SK-N-SH (cell line): ENCODE measurements around the gene SEH1L.

Source experiments
- EZH2phosphoT487 ChIP-seq: fragments of 200-600 bp; sonication (generic); IDR thresholded peaks from 2 replicates; pipeline ENCODE4 v1.6.1; 2017; ENCODE audit warnings: low read depth, mixed run types, mild to moderate bottlenecking, antibody characterized with exemption, moderate library complexity, borderline replicate concordance
- FOXM1 ChIP-seq: IDR thresholded peaks from 2 replicates; pipeline ENCODE4 v1.4.0; 2012; ENCODE audit warnings: low read depth, mild to moderate bottlenecking
- GATA2 ChIP-seq: sonication (generic); formaldehyde crosslinking; IDR thresholded peaks from 2 replicates; pipeline ENCODE4 v1.5.0; 2020; ENCODE audit warnings: mild to moderate bottlenecking, missing genetic modification reagents
- JUND ChIP-seq: IDR thresholded peaks from 2 replicates; pipeline ENCODE4 v1.4.0; 2012
- MXI1 ChIP-seq: IDR thresholded peaks from 2 replicates; pipeline ENCODE4 v1.6.1; 2012; ENCODE audit warnings: mild to moderate bottlenecking, low read depth, low read length, improper control_type of control experiment
- POLR2AphosphoS5 ChIP-seq: IDR thresholded peaks from 2 replicates; pipeline ENCODE4 v1.6.1; 2012; ENCODE audit warnings: low read depth, low read length
- RAD21 ChIP-seq: IDR thresholded peaks from 2 replicates; pipeline ENCODE4 v1.6.1; 2012; ENCODE audit warnings: mild to moderate bottlenecking, low read length
- RFX5 ChIP-seq: IDR thresholded peaks from 2 replicates; pipeline ENCODE4 v1.6.1; 2012; ENCODE audit warnings: mild to moderate bottlenecking, improper control_type of control experiment, low read length
- SMC3 ChIP-seq: IDR thresholded peaks from 2 replicates; pipeline ENCODE4 v1.6.1; 2012; ENCODE audit warnings: low read depth, low read length, improper control_type of control experiment
- TAF1 ChIP-seq: IDR thresholded peaks from 2 replicates; pipeline ENCODE4 v1.6.1; 2012; ENCODE audit warnings: low read depth, mild to moderate bottlenecking, low read length, moderate library complexity, borderline replicate concordance
- TCF12 ChIP-seq: IDR thresholded peaks from 2 replicates; pipeline ENCODE4 v1.4.0; 2012
- YY1 ChIP-seq: IDR thresholded peaks from 2 replicates; pipeline ENCODE4 v1.4.0; 2012; ENCODE audit warnings: low read depth, mild to moderate bottlenecking
- TF ChIP-seq, protein P1 (sequence below): fragments of 200-600 bp; sonication (generic); IDR thresholded peaks from 2 replicates; pipeline ENCODE4 v1.6.1; 2017; ENCODE audit warnings: antibody characterized with exemption, mild to moderate bottlenecking, moderate library complexity

DNA sequence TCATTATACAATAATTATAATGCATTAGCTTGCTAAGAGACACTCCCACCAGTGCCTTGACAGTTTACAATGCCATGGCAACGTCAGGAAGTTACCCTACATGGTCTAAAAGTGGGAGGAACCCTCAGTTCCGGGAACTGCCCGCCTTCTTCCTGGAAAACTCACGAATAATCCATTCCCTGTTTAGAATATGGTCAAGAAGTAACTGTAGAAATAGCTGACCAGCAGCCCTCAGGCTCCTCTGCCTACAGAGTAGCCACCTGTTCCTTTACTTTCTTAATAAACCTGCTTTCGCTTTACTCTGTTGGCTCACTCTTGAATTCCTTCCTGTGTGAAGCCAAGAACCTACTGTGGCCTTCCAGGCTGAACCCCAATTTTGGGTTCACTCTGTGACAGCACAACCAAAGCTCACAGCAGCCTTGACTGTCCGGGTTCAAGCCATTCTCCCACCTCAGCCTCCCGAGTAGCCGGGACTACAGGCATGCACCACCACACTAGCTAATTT, 43.7 kb upstream of the SEH1L start:
- TF ChIP-seq, protein P1, sequence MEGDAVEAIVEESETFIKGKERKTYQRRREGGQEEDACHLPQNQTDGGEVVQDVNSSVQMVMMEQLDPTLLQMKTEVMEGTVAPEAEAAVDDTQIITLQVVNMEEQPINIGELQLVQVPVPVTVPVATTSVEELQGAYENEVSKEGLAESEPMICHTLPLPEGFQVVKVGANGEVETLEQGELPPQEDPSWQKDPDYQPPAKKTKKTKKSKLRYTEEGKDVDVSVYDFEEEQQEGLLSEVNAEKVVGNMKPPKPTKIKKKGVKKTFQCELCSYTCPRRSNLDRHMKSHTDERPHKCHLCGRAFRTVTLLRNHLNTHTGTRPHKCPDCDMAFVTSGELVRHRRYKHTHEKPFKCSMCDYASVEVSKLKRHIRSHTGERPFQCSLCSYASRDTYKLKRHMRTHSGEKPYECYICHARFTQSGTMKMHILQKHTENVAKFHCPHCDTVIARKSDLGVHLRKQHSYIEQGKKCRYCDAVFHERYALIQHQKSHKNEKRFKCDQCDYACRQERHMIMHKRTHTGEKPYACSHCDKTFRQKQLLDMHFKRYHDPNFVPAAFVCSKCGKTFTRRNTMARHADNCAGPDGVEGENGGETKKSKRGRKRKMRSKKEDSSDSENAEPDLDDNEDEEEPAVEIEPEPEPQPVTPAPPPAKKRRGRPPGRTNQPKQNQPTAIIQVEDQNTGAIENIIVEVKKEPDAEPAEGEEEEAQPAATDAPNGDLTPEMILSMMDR: no peak
- TF ChIP-seq SMC3: no peak
- TF ChIP-seq RAD21: no peak
- TF ChIP-seq TCF12: no peak
- TF ChIP-seq RFX5: no peak
- TF ChIP-seq POLR2AphosphoS5: no peak
- no peak for TF ChIP-seq MXI1
- TF ChIP-seq JUND: no peak
- no peak for TF ChIP-seq EZH2phosphoT487
- no peak for TF ChIP-seq FOXM1
- TF ChIP-seq TAF1: no peak
- no peak for TF ChIP-seq GATA2 (CRISPR knock-in tag)
- TF ChIP-seq YY1: no peak
